OCI-LY7 (cell line): Measurements from ENCODE around the gene TBC1D9B.

Source experiments
- CTCF ChIP-seq: fragments of 200-600 bp; sonication (generic); conservative IDR thresholded peaks from 2 replicates; pipeline ENCODE4 v1.5.1; 2014; ENCODE audit warnings: mild to moderate bottlenecking, antibody characterized with exemption, low read length, moderate library complexity, mixed read lengths
- EZH2phosphoT487 ChIP-seq: fragments of 200-600 bp; sonication (generic); IDR thresholded peaks from 2 replicates; pipeline ENCODE4 v1.6.1; 2018; ENCODE audit warnings: low read depth, borderline replicate concordance, mild to moderate bottlenecking, mixed run types, antibody characterized with exemption, low read length, moderate library complexity, mixed read lengths

GRCh38 chr5:179864686-179865085 is 43.0 kb downstream of the TBC1D9B start:
- TF ChIP-seq CTCF (no peak), EZH2phosphoT487 (no peak)
